Caco-2 (cell line): ENCODE results near the gene FBXW12. TPM values are rescaled to one million over a fixed set of nuclear protein-coding genes. Genes with fewer than 3 reads are reported as not detected.

Experiments used
- BruUV-seq: library from RNA; stranded (reverse); fragments of 400-500 nt; replicated peaks from 2 replicates; lab custom pipeline; 2021; lab: Mats Ljungman, UMichigan
- CTCF ChIA-PET: fragments of 300-600 bp; sonication (Branson Sonifier 250); formaldehyde crosslinking; loops from one replicate; lab custom pipeline; 2022; ENCODE audit warnings: antibody characterized with exemption; lab: Charles Lee
- POLR2A ChIA-PET: fragments of 300-600 bp; sonication (Branson Sonifier 250); formaldehyde crosslinking; loops from one replicate; lab custom pipeline; 2022; ENCODE audit warnings: antibody characterized with exemption; lab: Charles Lee
- DNase-seq, 2 experiments: peaks; one replicate each; pipeline versions ENCODE4 v3.0.0 to v3.0.0-alpha.2; 2020 to 2022
- H3K27me3 ChIP-seq: replicated peaks from 2 replicates; pipeline ENCODE4 v1.6.0; 2011; ENCODE audit warnings: low read length; ENCODE audit not compliant: control insufficient read depth, insufficient read depth
- H3K36me3 ChIP-seq: 2 replicates; pipeline ENCODE4 v1.5.1; 2011; ENCODE audit warnings: low read length; ENCODE audit not compliant: control insufficient read depth, insufficient read depth
- H3K4me1 ChIP-seq: fragments of 250-450 bp; sonication (Bioruptor Pico); 2 replicates; pipeline ENCODE4 v1.5.1; 2020; ENCODE audit warnings: mild to moderate bottlenecking
- H3K4me3 ChIP-seq: 2 replicates; pipeline ENCODE4 v1.5.1; 2011; ENCODE audit warnings: low read depth, mild to moderate bottlenecking, control low read depth, low read length
- H3K9me3 ChIP-seq: fragments of 250-450 bp; sonication (Bioruptor Pico); 2 replicates; pipeline ENCODE4 v1.5.1; 2020; ENCODE audit warnings: mild to moderate bottlenecking, moderate library complexity
- H3K27ac Mint-ChIP-seq: one replicate; pipeline ENCODE4 v1.8.0; 2022; ENCODE audit warnings: mixed read lengths; ENCODE audit not compliant: unreplicated experiment
- H3K27me3 Mint-ChIP-seq: one replicate; pipeline ENCODE4 v1.8.0; 2022; ENCODE audit warnings: mixed read lengths; ENCODE audit not compliant: insufficient read depth, unreplicated experiment
- H3K36me3 Mint-ChIP-seq: one replicate; pipeline ENCODE4 v1.8.0; 2022; ENCODE audit warnings: mild to moderate bottlenecking, mixed read lengths; ENCODE audit not compliant: insufficient read depth, unreplicated experiment
- H3K4me1 Mint-ChIP-seq: one replicate; pipeline ENCODE4 v1.8.0; 2022; ENCODE audit warnings: low read depth, mixed read lengths; ENCODE audit not compliant: unreplicated experiment
- H3K4me3 Mint-ChIP-seq: one replicate; pipeline ENCODE4 v1.8.0; 2022; ENCODE audit warnings: mild to moderate bottlenecking, moderate library complexity, mixed read lengths; ENCODE audit not compliant: unreplicated experiment
- H3K9me3 Mint-ChIP-seq: one replicate; pipeline ENCODE4 v1.8.0; 2022; ENCODE audit warnings: mixed read lengths; ENCODE audit not compliant: unreplicated experiment
- CTCF ChIP-seq, 2 experiments: fragments of 200-600 bp in 1 of 2; IDR thresholded peaks; 1 replicate in 1 of 2; 2 replicates in 1 of 2; pipeline versions ENCODE4 v1.5.1 to v1.8.0; 2011 to 2022; ENCODE audit warnings: antibody characterized with exemption in 1 of 2, control low read depth in 1 of 2, inconsistent platforms in 1 of 2, low read depth in 1 of 2, low read length in 1 of 2, mild to moderate bottlenecking in 1 of 2, moderate library complexity in 1 of 2; ENCODE audit not compliant: insufficient read depth in 1 of 2, severe bottlenecking in 1 of 2, unreplicated experiment in 1 of 2
- intact Hi-C: fragments of 100-400 bp; cut with micrococcal nuclease; formaldehyde crosslinking; loops from one replicate; pipeline ENCODE4 v1.10.0; 2022; ENCODE audit not compliant: unreplicated experiment
- total RNA-seq: library from RNA; stranded (reverse); gene quantifications from 2 replicates; pipeline ENCODE4 v1.2.3, GENCODE V29; 2022

The FBXW12 gene
- total RNA-seq, 1 experiment from 2014 or later, result 1.7 TPM

- Histone ChIP-seq H3K4me1 (peaks cover 16% of the 10 kb centered on the region), H3K27me3 (no peaks in the 10 kb centered on the region), H3K36me3 (peaks cover 14% of the 10 kb centered on the region), H3K4me3 (no peak overlapping the region), H3K9me3 (no peaks in the 10 kb centered on the region)
- no peak for DNase-seq
- Mint-ChIP-seq H3K4me3 (no peak overlapping the region), H3K36me3 (peaks cover 68% of the 10 kb centered on the region), H3K9me3 (no peaks in the 10 kb centered on the region), H3K27me3 (no peaks in the 10 kb centered on the region), H3K27ac (no peak overlapping the region), H3K4me1 (peaks cover 26% of the 10 kb centered on the region)
- ChIA-PET CTCF (interaction anchor here (0.7 to 2.2 kb wide), 4 partner anchors 11 to 234 kb away, joined by 3 to 21 read pairs (median 5); no protein-coding TSS in a partner anchor), POLR2A (interaction anchor here (1.0 kb wide), 1 partner anchor 11 kb away, joined by 4 read pairs; no protein-coding TSS in a partner anchor)
- TF ChIP-seq CTCF (IDR thresholded peaks at IDR 0.05; ENCODE audit: insufficient read depth in 1 of 2, low read depth in 1 of 2, low read length in 1 of 2, severe bottlenecking in 1 of 2, unreplicated experiment in 1 of 2), result no peak
- no TSS peak for BruUV-seq
- intact Hi-C loops, result no loop called here
Observed at GRCh38 chr3:48422681-48423080, 50.7 kb downstream of the FBXW12 start.

- no peak for TF ChIP-seq CTCF (IDR thresholded peaks at IDR 0.05; ENCODE audit: insufficient read depth in 1 of 2, low read depth in 1 of 2, low read length in 1 of 2, severe bottlenecking in 1 of 2, unreplicated experiment in 1 of 2)
- BruUV-seq, result no TSS peak
- DNase-seq, result no peak
- Histone ChIP-seq H3K27me3 (no peaks in the 10 kb centered on the region), H3K36me3 (peaks cover 14% of the 10 kb centered on the region), H3K4me1 (peaks cover 23% of the 10 kb centered on the region), H3K9me3 (no peaks in the 10 kb centered on the region), H3K4me3 (no peak overlapping the region)
- peaks cover 33% of the 10 kb centered on the region for H3K4me1 Mint-ChIP-seq
- intact Hi-C loops, result no loop called here
- H3K9me3 Mint-ChIP-seq, result no peaks in the 10 kb centered on the region
- H3K4me3 Mint-ChIP-seq, result no peak overlapping the region
- no peaks in the 10 kb centered on the region for H3K27me3 Mint-ChIP-seq
- POLR2A ChIA-PET, result no interaction called here
- H3K36me3 Mint-ChIP-seq, result peaks cover 68% of the 10 kb centered on the region
- H3K27ac Mint-ChIP-seq, result no peak overlapping the region
- CTCF ChIA-PET, result interaction anchor here (1.2 to 2.2 kb wide), 3 partner anchors 10 to 22 kb away, joined by 3 to 21 read pairs (median 7); no protein-coding TSS in a partner anchor
Observed at GRCh38 chr3:48423241-48423882, 51.3 kb downstream of the FBXW12 start.

- peaks cover 64% of the 10 kb centered on the region for H3K36me3 Mint-ChIP-seq
- H3K4me3 Mint-ChIP-seq, result no peak overlapping the region
- intact Hi-C loops, result no loop called here
- BruUV-seq, result no TSS peak
- H3K9me3 Mint-ChIP-seq, result no peaks in the 10 kb centered on the region
- Histone ChIP-seq H3K36me3 (peaks cover 13% of the 10 kb centered on the region), H3K9me3 (no peaks in the 10 kb centered on the region), H3K27me3 (no peaks in the 10 kb centered on the region), H3K4me3 (no peak overlapping the region), H3K4me1 (peaks cover 23% of the 10 kb centered on the region)
- no peak overlapping the region for H3K27ac Mint-ChIP-seq
- ChIA-PET CTCF (interaction anchor here (0.6 to 2.2 kb wide), 4 partner anchors 10 to 23 kb away, joined by 3 to 21 read pairs (median 5); no protein-coding TSS in a partner anchor), POLR2A (no interaction called here)
- H3K4me1 Mint-ChIP-seq, result peaks cover 34% of the 10 kb centered on the region
- TF ChIP-seq CTCF (IDR thresholded peaks at IDR 0.05; ENCODE audit: insufficient read depth in 1 of 2, low read depth in 1 of 2, low read length in 1 of 2, severe bottlenecking in 1 of 2, unreplicated experiment in 1 of 2), result no peak
- H3K27me3 Mint-ChIP-seq, result no peaks in the 10 kb centered on the region
- DNase-seq, result no peak
Observed at GRCh38 chr3:48423883-48424695, 52.1 kb downstream of the FBXW12 start.
